ENCODE measurements around the gene PRDM5.

DNA sequence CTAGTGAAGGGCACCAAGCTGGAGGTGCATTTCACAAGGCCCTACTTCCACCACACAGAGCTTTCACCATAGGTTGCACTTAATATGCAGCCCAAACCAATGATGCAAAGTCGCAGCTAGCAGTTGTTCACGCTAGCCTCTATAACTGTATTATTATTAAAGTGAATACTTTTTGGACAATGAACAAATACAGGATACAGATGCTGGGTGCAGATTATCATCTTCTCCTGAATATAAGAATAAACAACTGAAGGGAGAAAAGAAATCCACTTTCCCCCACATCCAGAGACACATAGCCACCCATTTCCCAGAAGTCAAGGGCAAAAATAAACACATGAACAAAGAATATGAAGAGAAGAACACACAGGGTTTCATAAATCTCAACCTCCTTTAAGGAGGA lies 107.2 kb downstream of the PRDM5 start:
- no peak for TF ChIP-seq POLR2A (IDR thresholded peaks at IDR 0.05)
- TF ChIP-seq, protein P1, sequence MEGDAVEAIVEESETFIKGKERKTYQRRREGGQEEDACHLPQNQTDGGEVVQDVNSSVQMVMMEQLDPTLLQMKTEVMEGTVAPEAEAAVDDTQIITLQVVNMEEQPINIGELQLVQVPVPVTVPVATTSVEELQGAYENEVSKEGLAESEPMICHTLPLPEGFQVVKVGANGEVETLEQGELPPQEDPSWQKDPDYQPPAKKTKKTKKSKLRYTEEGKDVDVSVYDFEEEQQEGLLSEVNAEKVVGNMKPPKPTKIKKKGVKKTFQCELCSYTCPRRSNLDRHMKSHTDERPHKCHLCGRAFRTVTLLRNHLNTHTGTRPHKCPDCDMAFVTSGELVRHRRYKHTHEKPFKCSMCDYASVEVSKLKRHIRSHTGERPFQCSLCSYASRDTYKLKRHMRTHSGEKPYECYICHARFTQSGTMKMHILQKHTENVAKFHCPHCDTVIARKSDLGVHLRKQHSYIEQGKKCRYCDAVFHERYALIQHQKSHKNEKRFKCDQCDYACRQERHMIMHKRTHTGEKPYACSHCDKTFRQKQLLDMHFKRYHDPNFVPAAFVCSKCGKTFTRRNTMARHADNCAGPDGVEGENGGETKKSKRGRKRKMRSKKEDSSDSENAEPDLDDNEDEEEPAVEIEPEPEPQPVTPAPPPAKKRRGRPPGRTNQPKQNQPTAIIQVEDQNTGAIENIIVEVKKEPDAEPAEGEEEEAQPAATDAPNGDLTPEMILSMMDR (IDR thresholded peaks at IDR 0.05) = no peak
